PC-9 (cell line): ENCODE data around the gene TMEM221.

Experiments
- EZH2 ChIP-seq: fragments of 200-600 bp; sonication (generic); IDR thresholded peaks from 2 replicates; pipeline ENCODE4 v1.8.0; 2017; ENCODE audit warnings: antibody characterized with exemption, low read depth
- TF ChIP-seq, protein P1 (sequence below): fragments of 200-600 bp; sonication (generic); conservative IDR thresholded peaks from 2 replicates; pipeline ENCODE4 v1.6.1; 2017; ENCODE audit warnings: mixed run types, antibody characterized with exemption, mild to moderate bottlenecking, moderate library complexity

DNA sequence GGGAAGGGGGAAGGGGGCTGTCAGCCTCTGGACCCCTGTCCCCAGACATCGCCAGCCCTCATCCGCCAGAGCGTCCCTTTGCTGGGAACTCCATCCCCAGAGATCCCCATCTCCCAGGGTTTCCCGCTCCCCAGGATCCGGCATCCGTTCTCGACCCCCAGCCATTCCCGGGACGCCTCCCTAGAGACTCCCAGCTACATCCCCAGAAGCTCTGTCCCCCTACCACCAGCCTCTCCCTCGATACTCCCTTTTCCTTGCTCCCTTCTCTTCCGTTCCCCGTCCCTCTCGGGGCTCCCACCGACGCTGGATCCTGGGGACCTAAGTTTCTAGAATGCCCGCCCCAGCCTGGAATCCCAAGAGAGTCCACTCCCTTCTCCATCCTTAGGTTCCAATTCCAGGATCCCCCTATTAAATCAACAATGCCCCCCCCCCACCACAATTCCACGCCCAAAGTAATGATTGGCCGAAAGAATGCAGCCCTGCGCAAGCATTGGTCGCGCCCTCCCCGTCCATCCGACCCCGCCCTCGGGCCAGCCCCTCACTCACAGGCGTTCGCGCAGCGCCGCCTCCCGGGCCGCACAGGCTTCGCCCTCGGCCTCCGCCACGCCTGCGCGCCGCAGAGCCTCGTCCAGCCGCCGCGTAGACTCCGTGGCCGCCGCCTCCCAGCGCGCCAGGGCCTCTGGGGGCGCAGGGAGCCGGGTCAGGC, 57.6 kb downstream of the TMEM221 start:
- TF ChIP-seq, protein P1, sequence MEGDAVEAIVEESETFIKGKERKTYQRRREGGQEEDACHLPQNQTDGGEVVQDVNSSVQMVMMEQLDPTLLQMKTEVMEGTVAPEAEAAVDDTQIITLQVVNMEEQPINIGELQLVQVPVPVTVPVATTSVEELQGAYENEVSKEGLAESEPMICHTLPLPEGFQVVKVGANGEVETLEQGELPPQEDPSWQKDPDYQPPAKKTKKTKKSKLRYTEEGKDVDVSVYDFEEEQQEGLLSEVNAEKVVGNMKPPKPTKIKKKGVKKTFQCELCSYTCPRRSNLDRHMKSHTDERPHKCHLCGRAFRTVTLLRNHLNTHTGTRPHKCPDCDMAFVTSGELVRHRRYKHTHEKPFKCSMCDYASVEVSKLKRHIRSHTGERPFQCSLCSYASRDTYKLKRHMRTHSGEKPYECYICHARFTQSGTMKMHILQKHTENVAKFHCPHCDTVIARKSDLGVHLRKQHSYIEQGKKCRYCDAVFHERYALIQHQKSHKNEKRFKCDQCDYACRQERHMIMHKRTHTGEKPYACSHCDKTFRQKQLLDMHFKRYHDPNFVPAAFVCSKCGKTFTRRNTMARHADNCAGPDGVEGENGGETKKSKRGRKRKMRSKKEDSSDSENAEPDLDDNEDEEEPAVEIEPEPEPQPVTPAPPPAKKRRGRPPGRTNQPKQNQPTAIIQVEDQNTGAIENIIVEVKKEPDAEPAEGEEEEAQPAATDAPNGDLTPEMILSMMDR = peak; percentile 79
- no peak for TF ChIP-seq EZH2
